Measurements from ENCODE around the gene FAAP20.

- no peak for TF ChIP-seq JUN (IDR thresholded peaks at IDR 0.05; ENCODE audit: borderline replicate concordance, insufficient read depth, insufficient read length, low read depth)
- TF ChIP-seq, protein P1, sequence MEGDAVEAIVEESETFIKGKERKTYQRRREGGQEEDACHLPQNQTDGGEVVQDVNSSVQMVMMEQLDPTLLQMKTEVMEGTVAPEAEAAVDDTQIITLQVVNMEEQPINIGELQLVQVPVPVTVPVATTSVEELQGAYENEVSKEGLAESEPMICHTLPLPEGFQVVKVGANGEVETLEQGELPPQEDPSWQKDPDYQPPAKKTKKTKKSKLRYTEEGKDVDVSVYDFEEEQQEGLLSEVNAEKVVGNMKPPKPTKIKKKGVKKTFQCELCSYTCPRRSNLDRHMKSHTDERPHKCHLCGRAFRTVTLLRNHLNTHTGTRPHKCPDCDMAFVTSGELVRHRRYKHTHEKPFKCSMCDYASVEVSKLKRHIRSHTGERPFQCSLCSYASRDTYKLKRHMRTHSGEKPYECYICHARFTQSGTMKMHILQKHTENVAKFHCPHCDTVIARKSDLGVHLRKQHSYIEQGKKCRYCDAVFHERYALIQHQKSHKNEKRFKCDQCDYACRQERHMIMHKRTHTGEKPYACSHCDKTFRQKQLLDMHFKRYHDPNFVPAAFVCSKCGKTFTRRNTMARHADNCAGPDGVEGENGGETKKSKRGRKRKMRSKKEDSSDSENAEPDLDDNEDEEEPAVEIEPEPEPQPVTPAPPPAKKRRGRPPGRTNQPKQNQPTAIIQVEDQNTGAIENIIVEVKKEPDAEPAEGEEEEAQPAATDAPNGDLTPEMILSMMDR (IDR thresholded peaks at IDR 0.05; ENCODE audit: extremely low read depth in 1 of 2, insufficient read depth in 1 of 2, low read depth in 1 of 2, low read length in 2 of 2) = no peak
- no peak for TF ChIP-seq MYC (IDR thresholded peaks at IDR 0.05; ENCODE audit: low read depth, low read length)
- TF ChIP-seq, protein P2, sequence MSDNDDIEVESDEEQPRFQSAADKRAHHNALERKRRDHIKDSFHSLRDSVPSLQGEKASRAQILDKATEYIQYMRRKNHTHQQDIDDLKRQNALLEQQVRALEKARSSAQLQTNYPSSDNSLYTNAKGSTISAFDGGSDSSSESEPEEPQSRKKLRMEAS (IDR thresholded peaks at IDR 0.05; ENCODE audit: insufficient read depth, insufficient read length) = no peak
- no peak for TF ChIP-seq EZH2 (IDR thresholded peaks at IDR 0.05; ENCODE audit: borderline replicate concordance, low read depth, low read length, severe bottlenecking)
These were observed 28.3 kb downstream of the FAAP20 start for GRCh38 chr1:2166254-2166653.
